ENCODE data around the gene TAAR2. TPM values are rescaled to one million over a fixed set of nuclear protein-coding genes. Genes with fewer than 3 reads are reported as not detected.
A peak's percentile ranks its signal among the peaks of the same experiment; 100 is the strongest.

Gene TAAR2
- not detected in 2 replicates for total RNA-seq

- no peak for TF ChIP-seq CTCF (IDR thresholded peaks at IDR 0.05; ENCODE audit: extremely low read depth, low read depth, low read length)
- Histone ChIP-seq H3K27me3 (ENCODE audit: insufficient read depth, low read length) (peaks cover 11% of the 10 kb centered on the region), H3K9me3 (ENCODE audit: low read depth, low read length) (no peaks in the 10 kb centered on the region), H3K4me2 (ENCODE audit: insufficient read depth, low read length) (no peak within 1 kb of the TSS), H3K27ac (ENCODE audit: low read depth, low read length) (no peak within 1 kb of the TSS), H4K20me1 (ENCODE audit: insufficient read depth, low read length) (no peaks in the 10 kb centered on the region), H3K79me2 (ENCODE audit: insufficient read depth, low read length) (no peaks in the 10 kb centered on the region), H3K4me3 (ENCODE audit: insufficient read depth, low read length) (no peak within 1 kb of the TSS), H3K36me3 (ENCODE audit: insufficient read depth, low read length) (no peaks in the 10 kb centered on the region), H3K4me1 (ENCODE audit: insufficient read depth, low read length) (no peaks in the 10 kb centered on the region), H2AFZ (ENCODE audit: low read length) (no peak within 1 kb of the TSS)
- no peak for DNase-seq (ENCODE audit: insufficient read length, low spot score, missing footprints)
Measured at GRCh38 chr6:132624175-132624574, at the start of gene TAAR2. Gene TAAR2 (minus strand): TSS chr6:132624275. CDS start chr6:132624275, 0 bp downstream.

- Histone ChIP-seq H2AFZ (ENCODE audit: low read length) (no peak overlapping the region), H3K27ac (ENCODE audit: low read depth, low read length) (no peak overlapping the region), H3K4me3 (ENCODE audit: insufficient read depth, low read length) (no peak overlapping the region), H4K20me1 (ENCODE audit: insufficient read depth, low read length) (no peaks in the 10 kb centered on the region), H3K36me3 (ENCODE audit: insufficient read depth, low read length) (no peaks in the 10 kb centered on the region), H3K4me2 (ENCODE audit: insufficient read depth, low read length) (no peak overlapping the region), H3K27me3 (ENCODE audit: insufficient read depth, low read length) (peaks cover 5% of the 10 kb centered on the region), H3K79me2 (ENCODE audit: insufficient read depth, low read length) (no peaks in the 10 kb centered on the region), H3K9me3 (ENCODE audit: low read depth, low read length) (no peaks in the 10 kb centered on the region), H3K4me1 (ENCODE audit: insufficient read depth, low read length) (no peaks in the 10 kb centered on the region)
- no peak for TF ChIP-seq CTCF (IDR thresholded peaks at IDR 0.05; ENCODE audit: extremely low read depth, low read depth, low read length)
- DNase-seq (ENCODE audit: insufficient read length, low spot score, missing footprints): no peak
Measured at GRCh38 chr6:132673376-132674094, 49.5 kb upstream of the TAAR2 start.

- H2AFZ ChIP-seq (ENCODE audit: low read length): no peak overlapping the region
- no peaks in the 10 kb centered on the region for H4K20me1 ChIP-seq (ENCODE audit: insufficient read depth, low read length)
- no peaks in the 10 kb centered on the region for H3K9me3 ChIP-seq (ENCODE audit: low read depth, low read length)
- no peaks in the 10 kb centered on the region for H3K4me1 ChIP-seq (ENCODE audit: insufficient read depth, low read length)
- H3K4me3 ChIP-seq (ENCODE audit: insufficient read depth, low read length): no peak overlapping the region
- H3K36me3 ChIP-seq (ENCODE audit: insufficient read depth, low read length): no peaks in the 10 kb centered on the region
- H3K79me2 ChIP-seq (ENCODE audit: insufficient read depth, low read length): no peaks in the 10 kb centered on the region
- no peak overlapping the region for H3K4me2 ChIP-seq (ENCODE audit: insufficient read depth, low read length)
- peaks cover 5% of the 10 kb centered on the region for H3K27me3 ChIP-seq (ENCODE audit: insufficient read depth, low read length)
- no peak overlapping the region for H3K27ac ChIP-seq (ENCODE audit: low read depth, low read length)
- TF ChIP-seq CTCF (IDR thresholded peaks at IDR 0.05; ENCODE audit: extremely low read depth, low read depth, low read length): no peak
- no peak for DNase-seq (ENCODE audit: insufficient read length, low spot score, missing footprints)
Measured at GRCh38 chr6:132671295-132671694, 47.2 kb upstream of the TAAR2 start.

- no peaks in the 10 kb centered on the region for H3K4me1 ChIP-seq (ENCODE audit: insufficient read depth, low read length)
- no peaks in the 10 kb centered on the region for H3K36me3 ChIP-seq (ENCODE audit: insufficient read depth, low read length)
- H3K4me2 ChIP-seq (ENCODE audit: insufficient read depth, low read length): no peak overlapping the region
- peaks cover 5% of the 10 kb centered on the region for H3K27me3 ChIP-seq (ENCODE audit: insufficient read depth, low read length)
- no peak overlapping the region for H3K27ac ChIP-seq (ENCODE audit: low read depth, low read length)
- no peaks in the 10 kb centered on the region for H3K9me3 ChIP-seq (ENCODE audit: low read depth, low read length)
- DNase-seq (ENCODE audit: insufficient read length, low spot score, missing footprints): no peak
- H4K20me1 ChIP-seq (ENCODE audit: insufficient read depth, low read length): no peaks in the 10 kb centered on the region
- no peak overlapping the region for H3K4me3 ChIP-seq (ENCODE audit: insufficient read depth, low read length)
- H2AFZ ChIP-seq (ENCODE audit: low read length): no peak overlapping the region
- peak; percentile 55 for TF ChIP-seq CTCF (IDR thresholded peaks at IDR 0.05; ENCODE audit: extremely low read depth, low read depth, low read length)
- no peaks in the 10 kb centered on the region for H3K79me2 ChIP-seq (ENCODE audit: insufficient read depth, low read length)
Measured at GRCh38 chr6:132669690-132670291, 45.7 kb upstream of the TAAR2 start.

Data from osteoblast (primary cell).